ENCODE data around the gene CSF2.
"Not testable (repeated sequence)": the region's sequence is repeated elsewhere in the genome, so short reads cannot be mapped to it uniquely, and the experiment has no call there.

Gene CSF2

DNA sequence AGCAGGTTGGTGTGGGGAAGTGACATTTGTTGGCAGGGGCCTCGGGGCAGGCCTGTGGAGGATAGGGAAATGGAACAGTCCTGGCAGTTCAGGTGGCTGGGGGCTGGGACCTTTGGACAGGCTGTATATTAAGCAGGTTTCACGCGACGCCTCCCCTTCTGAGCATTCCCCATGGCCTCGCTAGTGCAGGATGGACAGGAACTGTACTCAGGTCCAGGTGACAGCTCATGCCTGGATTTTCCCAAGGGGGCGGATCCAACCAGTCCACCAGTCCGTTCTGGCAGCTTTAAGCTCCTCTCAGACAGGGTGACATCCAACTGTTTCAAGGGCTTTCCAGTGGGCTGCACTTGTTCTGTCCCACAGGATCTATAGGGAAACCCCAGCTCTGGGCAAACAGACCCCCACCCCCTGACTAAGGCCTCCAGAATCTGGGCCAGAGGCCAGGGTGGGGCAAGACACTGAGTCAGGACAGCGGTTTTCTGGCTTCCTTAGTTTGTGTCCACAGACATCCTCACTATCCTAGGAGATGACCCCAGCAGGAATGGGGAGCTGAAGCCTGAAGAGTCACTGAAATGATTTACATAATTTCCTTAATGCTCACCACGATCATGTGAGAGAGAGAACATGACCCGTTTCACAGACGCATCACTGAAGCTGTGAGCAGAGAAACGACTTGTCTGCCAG is 20.9 kb downstream of the CSF2 start:
- no peak for DNase-seq

GRCh38 chr5:132095077-132095410 is 21.5 kb downstream of the CSF2 start:
- DNase-seq = no peak

GRCh38 chr5:132095424-132095972 is 21.9 kb downstream of the CSF2 start:
- DNase-seq = no peak

DNA sequence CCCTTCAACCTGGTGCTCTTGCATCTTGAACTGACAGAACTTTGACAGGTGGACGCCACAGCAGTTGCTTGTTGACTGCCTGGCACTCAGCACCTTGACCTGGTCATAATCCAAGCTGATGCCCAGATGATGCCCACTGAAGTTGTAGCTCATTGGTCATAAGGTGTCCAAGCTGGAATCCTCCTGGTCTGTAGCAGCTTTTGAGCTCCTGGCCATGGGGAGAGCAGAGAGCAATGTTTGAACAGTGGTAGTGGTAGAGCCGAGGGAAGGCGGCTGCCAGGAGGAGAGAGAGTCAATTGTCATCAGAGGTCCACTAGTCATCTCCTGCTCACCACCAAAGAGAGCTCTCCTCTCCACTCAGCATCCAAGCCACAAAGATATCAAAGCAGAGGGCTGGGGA is 23.3 kb downstream of the CSF2 start:
- DNase-seq = no peak

- no peak for DNase-seq
These were observed 24.6 kb downstream of the CSF2 start for GRCh38 chr5:132098151-132098594.

DNA sequence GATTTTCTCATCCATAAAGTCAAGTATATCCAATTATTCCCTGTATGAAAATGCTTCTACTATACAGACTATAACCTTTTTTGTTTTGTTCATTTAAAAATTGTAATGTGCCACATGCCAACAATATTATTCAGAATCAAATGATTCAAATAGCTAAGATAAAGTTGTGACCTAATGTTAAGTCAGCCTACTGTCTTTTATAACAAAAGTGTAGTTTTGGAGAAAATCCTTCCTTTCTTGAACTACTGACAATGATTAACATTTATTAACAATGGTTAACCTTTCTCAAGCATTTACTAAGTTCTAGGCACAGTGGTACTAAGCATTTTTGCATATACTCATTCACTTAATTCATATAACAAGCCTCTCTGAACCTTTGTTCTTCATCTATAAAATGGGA is 25.0 kb downstream of the CSF2 start:
- no peak for DNase-seq

GRCh38 chr5:132099076-132099748 is 25.6 kb downstream of the CSF2 start:
- DNase-seq = no peak

DNA sequence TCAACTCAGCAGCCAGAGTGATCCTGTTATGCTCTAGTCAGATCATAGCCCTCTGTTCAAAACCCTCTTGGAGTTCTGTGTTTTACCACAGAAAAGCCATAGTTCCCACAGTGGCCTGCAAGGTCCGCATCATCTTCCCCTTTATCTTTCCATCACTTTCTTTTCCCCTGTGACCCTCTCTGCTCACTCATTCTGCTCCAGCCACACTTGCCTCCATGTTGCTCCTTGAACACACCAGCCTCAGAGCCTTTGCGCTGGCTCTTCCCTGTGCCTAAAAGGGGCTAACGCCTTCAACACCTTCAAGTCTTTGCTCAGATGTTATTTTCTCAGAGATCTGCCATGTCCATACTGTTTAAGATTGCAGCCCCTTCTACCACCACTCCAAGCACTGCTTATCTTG is 26.3 kb downstream of the CSF2 start:
- DNase-seq = no peak

GRCh38 chr5:132100672-132101261 is 27.2 kb downstream of the CSF2 start:
- no peak for DNase-seq

DNA sequence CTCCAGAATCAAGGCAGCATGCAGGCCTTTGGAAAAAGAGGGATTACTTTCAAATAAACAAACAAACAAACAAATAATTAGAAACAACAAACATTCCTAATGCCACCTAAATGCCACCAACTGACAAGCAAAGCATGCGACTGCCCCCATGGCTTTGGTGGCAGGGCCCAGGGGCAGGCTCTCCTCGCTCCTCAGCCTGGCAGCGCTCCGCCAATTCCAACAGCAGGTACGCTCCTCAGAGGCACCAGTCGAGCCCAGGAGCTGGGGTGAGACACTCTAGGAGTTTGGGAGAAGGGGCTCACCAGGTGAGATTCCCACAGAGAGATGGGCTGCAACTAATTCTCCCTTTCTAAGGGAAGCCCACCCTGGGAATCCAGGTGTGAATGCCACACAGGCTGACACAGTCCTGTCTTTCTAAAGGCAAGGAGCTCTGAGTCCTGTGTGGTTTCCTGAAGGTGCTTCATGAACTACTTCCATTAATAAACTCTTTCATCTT is 27.8 kb downstream of the CSF2 start:
- no peak for DNase-seq

DNA sequence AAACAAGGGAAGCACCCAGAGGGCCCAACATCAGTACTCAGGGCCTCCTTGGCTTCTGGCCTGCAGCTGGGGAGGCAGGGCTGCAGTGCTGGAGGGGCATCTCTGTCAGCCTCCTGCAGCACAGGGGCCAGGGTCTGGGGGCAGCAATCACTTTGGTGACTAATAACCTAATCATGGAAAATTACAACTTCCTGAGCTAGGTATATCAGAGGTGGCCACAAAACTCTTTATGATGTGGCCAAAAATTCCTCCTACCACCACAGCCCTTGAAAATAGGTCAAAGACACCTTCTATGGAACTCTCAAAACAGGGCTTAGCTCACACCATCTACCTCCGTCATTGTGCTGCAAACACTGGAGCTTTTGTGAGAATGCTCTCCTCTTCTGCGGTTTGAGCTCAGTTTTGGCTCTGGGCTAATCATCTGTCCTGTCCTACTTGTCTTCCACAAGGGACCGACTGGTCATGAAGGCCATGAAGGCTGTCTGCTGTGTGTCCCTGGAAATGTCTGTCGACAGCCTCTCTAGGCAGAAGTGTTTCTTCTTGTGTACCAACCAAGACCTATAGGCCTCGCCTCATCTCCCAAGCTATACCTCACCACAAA is 28.6 kb downstream of the CSF2 start:
- no peak for DNase-seq

GRCh38 chr5:132102944-132103331 is 29.3 kb downstream of the CSF2 start:
- DNase-seq = no peak

DNA sequence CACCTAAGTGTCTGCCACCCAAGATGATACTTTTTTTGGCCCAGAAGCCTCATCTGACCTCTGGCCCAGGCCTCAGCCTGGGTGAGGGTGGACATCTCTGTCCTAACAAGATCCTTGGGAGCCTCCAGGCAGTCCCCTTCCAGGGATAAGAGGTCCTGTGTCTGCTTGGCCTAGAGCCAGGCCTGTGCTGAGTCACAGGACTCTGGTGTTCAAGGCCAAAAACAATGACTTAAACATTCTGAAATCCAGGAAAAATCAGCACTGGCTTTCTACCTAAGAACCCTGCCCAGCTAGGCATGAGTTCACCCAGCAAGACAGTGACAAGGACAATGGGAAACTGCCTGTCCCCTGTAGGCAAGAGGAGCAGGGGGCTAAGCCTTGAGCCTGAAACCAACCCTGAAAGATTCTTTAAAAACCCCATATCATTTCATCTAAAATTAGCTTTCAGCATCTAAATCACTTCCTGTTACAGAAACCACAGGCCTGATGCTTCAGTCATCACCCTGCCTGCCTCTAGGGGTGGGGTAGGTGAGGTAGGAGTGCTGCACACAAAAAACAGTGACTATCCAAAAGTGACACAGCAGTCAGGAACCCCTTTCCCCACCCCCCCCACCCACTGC is 29.9 kb downstream of the CSF2 start:
- DNase-seq = no peak

- DNase-seq = no peak
These were observed 30.4 kb downstream of the CSF2 start for GRCh38 chr5:132103969-132104391.

DNA sequence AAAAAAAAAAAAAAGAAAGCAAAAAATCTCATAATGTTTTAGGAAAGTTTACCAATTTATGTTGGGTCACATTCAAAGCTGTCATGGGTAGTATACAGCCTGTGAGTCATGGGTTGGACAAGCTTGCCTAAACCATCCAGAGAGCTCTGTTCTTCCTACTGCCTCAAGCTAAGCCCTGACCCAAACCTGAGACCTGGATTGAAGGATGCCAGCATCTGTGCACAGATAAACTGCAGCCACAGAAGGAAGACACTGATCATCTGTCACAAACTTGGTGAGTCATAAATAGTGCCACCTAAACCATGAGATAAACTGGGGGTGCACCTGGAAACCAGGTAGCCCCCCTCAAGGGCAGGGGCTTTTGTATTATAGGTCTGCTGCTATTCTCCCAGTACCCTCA is 31.0 kb downstream of the CSF2 start:
- DNase-seq = no peak

GRCh38 chr5:132105688-132106087 is 32.1 kb downstream of the CSF2 start:
- DNase-seq = no peak

- DNase-seq = not testable (repeated sequence)
These were observed 34.9 kb downstream of the CSF2 start for GRCh38 chr5:132108495-132108894.

- not testable (repeated sequence) for DNase-seq
These were observed 35.4 kb downstream of the CSF2 start for GRCh38 chr5:132108957-132109356.

- DNase-seq = no peak
These were observed 36.0 kb downstream of the CSF2 start for GRCh38 chr5:132109494-132110053.

DNA sequence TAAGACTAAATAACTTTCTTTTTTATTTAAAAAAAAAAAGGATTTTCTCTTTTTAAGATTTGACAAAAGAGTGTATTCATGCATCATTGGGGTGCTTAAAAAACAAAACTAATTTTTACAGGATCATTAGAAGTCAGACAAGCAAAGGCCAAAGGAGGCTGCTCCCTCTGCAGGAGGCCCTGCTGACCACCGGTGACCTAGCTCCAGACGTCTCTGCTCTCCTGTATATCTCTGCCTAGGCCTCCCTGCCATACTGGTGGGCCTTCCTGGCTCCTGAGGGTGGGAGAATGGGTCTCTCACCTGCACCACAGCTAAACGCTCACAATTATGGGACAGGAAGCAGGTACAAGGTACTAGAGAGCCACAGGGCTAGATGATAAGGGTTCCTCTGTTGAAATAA is 36.6 kb downstream of the CSF2 start:
- DNase-seq = no peak

- DNase-seq = no peak
These were observed 37.3 kb downstream of the CSF2 start for GRCh38 chr5:132110930-132111329.

DNA sequence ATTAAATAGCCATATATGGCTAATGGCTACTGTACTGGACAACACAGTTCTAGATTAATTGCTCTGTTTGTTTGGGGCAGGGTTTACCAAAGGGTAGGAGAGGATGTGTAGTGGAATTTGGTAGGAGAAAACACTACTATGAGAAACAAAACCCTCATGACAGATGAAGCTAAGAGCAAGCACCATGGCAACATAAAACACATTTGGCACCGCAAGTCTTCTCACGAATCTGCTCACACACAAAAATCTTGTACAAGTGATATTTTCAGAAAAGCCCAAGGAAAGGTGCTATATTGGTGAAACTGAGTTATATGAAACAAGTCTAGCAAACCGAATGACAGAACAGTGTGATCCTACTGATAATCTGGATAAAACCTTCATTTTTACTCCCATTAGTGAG is 38.5 kb downstream of the CSF2 start:
- no peak for DNase-seq

Data from COR-L47 (cell line).